IPS-18c (cell line): ENCODE measurements around the gene CD36.
"Not testable (repeated sequence)": the region's sequence is repeated elsewhere in the genome, so short reads cannot be mapped to it uniquely, and the experiment has no call there.

Experiments
- H3K4me3 ChIP-seq: 2 replicates; pipeline ENCODE4 v1.7.0; 2013; ENCODE audit warnings: low read depth, mild to moderate bottlenecking, low read length, moderate library complexity; ENCODE audit not compliant: insufficient read depth
- H3K9me3 ChIP-seq: one replicate; pipeline ENCODE4 v1.6.1; 2013; ENCODE audit warnings: mild to moderate bottlenecking, low read length, moderate library complexity; ENCODE audit not compliant: control insufficient read depth, insufficient read depth

CD36 gene

DNA sequence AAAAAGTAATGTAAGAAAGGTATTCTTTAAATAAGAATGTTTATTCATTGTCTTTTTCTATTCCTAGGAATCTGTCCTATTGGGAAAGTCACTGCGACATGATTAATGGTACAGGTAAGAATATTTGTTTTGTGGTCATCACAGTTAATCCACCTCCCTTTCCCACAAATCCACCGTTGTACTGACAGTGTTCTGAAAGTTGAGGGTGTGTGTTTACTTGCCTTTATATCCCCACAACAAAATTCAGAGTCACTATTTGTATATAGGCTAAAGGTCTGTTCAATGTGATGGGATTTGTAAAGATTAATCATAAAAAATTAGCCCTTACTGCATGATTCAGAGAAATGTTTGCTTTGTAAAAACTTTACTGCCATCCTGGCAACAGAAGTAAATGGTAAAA lies 27.9 kb downstream of the CD36 start:
- H3K4me3 ChIP-seq, result no peak overlapping the region
- H3K9me3 ChIP-seq, result no peaks in the 10 kb centered on the region

DNA sequence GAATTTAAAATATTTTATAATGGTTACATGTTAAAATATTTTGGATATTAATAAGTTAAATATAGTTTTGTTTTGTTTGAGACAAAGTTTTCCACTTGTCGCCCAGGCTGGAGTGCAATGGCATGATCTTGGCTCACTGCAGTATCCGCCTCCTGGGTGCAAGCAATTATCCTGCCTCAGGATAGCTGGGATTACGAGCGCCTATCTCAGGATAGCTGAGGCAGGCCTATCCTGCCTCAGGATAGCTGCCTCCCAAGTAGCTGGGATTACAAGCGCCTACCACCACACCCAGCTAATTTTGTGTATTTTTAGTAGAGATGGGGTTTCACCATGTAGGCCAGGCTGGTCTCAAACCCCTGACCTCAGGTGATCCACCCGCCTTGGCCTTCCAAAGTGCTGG lies 30.9 kb downstream of the CD36 start:
- not testable (repeated sequence) for H3K4me3 ChIP-seq, H3K9me3 ChIP-seq

DNA sequence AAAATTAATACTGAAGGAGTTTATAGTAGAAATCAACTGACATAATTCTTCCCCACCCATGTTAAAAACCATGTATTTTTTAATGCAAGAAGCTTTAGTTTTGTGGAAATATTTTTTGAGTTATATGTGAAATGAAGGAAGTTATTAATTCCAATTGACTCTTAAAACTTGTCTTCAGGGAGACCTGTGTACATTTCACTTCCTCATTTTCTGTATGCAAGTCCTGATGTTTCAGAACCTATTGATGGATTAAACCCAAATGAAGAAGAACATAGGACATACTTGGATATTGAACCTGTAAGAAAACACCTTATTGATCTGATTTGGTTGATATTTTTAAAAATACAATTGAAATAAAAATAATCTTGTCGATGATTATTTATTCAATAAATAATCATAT lies 33.3 kb downstream of the CD36 start:
- Histone ChIP-seq H3K4me3 (no peak overlapping the region), H3K9me3 (no peaks in the 10 kb centered on the region)

DNA sequence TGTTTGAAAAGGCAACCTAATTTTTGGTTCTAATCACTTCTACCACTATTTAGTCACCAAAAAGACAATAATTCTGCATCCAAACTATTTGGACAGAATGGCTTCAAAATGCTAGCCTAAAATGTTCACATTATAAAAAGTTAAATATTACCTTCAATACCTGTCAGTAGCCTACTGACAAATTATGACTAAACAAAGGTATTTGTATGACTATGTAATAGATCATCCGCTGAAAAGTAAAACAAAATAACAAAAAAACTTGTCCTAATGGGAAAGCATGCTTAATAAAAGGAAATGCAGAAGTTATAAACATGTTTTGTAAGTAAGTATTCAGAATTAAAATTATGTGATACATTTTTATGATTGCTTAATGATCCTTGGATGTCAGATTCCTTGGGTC lies 36.6 kb downstream of the CD36 start:
- Histone ChIP-seq H3K9me3 (no peaks in the 10 kb centered on the region), H3K4me3 (no peak overlapping the region)

DNA sequence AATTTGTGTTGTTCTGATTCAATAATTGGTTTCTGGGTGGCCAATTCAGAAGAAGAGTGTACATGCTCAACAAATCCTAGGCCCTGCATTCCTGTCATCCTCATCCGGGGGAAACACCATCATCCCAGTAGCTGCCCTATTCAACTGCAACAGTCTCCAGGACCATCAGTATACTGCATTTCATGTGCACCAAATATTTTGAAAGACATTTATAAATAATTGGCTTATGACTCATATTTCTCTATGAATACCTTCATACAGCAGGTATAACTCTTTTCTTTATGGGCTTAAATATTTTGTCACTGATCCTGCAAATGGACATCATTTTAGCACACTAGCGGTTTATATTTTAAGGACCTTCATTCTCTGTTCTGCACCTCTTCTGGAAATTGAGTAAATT lies 38.0 kb downstream of the CD36 start:
- no peaks in the 10 kb centered on the region for H3K9me3 ChIP-seq
- H3K4me3 ChIP-seq, result no peak overlapping the region

DNA sequence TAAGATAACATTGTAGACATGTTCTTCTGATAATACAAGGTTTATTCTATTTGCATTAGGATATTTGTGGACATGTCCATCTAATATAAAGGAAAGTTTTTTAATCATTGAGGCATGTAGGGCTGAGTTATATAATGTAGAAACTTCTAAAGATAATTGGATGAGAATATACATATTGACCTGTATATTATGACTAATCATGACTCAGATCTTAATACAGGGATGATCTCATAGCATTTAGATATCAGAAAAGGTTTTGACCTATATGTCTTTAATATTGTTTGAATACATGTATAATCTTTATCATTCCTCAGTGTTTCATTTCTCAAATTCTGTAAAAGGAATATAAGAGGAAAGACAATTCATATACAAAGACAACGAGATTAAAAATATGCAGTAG lies 39.2 kb downstream of the CD36 start:
- H3K4me3 ChIP-seq, result no peak overlapping the region
- H3K9me3 ChIP-seq, result no peaks in the 10 kb centered on the region

DNA sequence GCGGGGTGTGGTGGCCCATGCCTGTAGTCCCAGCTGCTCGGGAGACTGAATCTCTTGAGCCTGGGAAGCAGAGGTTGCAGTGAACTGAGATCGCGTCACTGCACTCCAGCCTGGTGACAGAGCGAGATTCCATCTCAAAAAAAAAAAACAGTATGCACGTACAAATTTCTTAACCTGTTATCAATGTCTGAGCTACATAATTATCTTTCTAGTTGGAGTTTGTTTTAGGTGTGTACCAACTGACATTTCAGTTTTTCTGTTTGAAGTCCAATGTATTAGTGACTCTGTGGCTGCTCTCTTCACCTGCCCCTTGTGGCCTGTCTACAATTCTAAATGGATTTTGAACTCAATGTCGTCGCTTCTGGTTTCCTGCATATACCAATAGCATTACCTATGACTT lies 40.3 kb downstream of the CD36 start:
- Histone ChIP-seq H3K4me3 (no peak overlapping the region), H3K9me3 (no peaks in the 10 kb centered on the region)

DNA sequence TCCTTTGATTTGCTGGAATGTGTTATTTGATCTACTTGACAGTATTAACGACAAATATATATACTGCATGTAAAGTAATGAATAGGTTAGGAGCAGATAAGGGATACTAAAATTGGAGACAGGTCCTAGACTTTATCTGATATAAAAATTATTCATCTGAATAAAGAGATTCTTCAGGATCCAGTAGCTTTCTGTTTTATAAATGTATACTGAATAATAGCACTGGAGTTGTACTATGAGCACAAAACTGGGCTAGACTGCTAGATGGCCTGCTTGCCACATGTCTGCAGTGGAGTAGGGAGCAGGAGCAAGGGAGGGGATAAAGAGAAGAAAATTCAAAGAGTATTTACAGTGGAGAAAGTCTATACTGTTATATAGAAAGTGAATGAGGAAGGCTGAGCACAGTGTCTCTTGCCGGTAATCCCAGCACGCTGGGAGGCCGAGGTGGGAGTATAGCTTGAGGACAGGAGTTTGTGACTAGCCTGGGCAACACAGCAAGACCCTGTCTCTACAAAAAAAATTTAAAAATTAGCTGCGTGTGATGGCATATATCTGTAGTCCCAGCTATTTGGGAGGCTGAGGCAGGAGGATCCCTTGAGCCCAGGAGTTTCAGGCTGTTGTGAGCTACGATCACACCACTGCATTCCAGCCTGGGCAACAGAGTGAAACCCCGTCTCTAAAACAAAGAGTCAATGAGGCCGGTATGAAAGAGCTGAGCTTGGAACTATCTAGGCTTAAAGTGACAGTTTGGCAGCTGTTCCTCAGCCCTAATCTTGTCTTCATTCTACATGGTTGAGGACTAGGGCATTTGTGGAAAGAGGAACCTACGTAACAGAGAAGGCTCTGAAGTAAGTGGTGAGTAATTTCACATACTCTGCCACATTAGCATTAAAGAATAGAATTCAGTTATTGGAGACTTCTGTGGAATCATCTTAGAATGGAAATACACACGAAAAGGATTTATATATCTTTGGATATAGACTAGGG lies 41.8 kb downstream of the CD36 start:
- H3K9me3 ChIP-seq, result no peaks in the 10 kb centered on the region
- no peak overlapping the region for H3K4me3 ChIP-seq

DNA sequence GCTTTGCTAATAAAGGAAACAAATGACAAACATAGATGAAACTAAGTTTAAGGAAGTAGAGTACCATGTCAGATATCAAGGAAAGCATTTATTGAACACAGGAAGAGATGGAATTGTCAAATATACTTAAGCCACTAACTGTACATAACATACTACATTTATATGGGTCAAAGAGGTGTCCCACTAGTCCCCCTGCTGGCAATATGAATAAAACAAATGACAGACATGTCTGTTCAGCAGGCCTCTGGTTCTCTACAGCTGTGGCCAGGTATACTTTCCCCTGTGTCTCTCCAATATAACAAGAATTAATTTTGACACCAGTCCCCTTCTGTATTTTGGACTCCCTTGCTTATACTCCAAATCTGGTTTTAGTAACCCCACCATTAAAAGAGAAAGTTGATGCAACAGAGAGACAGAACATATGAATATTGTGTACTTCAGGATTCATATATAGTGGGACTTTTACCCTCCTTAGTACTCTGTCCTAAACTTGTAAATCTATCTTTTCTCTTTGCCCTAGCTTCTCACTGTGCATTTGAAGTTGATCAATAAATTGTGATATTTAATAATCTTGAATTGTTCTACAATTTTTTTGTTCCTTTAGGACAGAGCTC lies 42.9 kb downstream of the CD36 start:
- H3K4me3 ChIP-seq, result no peak overlapping the region
- H3K9me3 ChIP-seq, result no peaks in the 10 kb centered on the region

DNA sequence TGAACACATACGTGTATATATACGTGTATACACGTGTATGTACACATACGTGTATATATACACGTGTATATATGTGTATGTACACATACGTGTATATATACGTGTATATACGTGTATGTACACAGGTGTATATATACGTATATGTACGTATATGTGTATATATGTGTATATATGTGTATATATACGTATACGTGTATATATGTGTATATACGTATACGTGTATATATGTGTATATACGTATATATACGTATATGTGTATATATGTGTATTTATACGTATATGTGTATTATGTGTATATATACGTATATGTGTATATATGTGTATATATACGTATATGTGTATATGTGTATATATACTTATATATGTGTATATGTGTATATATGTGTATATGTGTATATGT lies 44.3 kb downstream of the CD36 start:
- Histone ChIP-seq H3K9me3 (no peaks in the 10 kb centered on the region), H3K4me3 (no peak overlapping the region)

DNA sequence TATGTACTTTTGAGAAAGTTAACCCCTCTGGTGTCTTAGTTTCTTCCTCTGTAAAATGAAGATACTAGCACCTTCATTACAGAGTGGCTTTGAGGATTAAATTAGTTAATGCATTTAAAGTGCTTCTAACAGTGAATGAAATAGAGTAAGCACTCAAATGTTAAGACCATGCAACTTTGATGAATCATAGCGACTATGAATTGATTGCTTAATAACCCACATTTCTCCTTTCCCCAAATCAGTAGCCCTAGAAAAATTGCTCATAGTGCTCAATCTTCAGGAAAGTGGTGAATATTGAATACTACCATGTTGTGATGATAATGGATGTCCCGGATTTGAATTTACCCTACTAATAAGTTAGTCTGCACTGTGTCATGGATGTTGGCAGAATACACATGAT lies 48.1 kb downstream of the CD36 start:
- Histone ChIP-seq H3K9me3 (no peaks in the 10 kb centered on the region), H3K4me3 (no peak overlapping the region)

DNA sequence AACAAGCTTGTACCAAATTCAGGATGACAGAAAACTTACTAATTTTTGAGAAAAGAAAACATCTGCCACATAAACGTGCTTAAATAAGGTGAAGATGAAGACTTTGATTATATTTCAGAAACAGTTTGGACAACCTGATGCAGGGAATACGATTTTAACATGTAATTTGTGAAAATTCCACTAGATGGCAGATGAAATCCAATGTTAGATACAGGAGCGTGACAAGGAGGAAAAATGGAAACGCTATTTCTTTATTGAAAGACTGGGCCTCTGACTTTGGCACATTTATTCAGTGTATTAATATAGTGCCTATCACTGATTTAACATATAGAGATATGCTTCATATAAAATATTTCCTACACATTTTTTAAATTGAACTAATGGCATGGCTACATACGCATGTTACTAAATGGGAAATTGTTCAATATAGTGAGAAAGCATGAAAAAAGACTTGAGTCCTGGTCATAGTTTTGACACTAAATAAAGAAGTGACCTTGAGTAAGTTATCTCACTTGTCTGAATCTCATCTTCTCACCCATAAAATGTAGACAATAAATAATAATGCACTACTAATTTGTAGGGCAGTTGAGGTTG lies 60.7 kb downstream of the CD36 start:
- H3K4me3 ChIP-seq, result no peak overlapping the region

DNA sequence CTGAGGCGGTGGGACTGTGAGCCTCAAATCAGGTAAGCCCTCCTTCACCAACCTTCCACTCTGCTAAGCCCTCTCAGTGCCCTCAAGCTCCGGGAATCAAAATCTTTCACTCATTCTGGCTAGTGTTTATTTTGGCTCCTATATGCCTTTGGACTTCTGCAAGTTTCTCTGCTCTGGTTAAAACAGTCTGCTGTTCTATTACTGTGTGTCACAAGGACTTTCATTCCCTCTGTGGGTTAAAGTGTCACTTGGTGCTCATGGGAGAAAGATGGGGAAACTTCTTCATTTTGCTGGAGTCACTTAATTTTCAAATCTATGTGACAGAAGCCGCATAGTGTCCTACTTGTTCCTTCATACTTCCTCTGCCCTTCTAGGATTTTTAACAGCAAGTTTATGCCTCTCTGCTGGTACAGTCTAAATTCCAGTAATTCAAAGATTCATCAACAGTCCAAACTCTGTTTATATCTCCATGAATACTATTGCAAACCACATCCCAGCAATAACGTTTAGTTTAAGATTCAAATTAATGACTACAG lies 61.3 kb downstream of the CD36 start:
- peaks cover 2% of the 10 kb centered on the region for H3K9me3 ChIP-seq
- H3K4me3 ChIP-seq, result no peak overlapping the region

More for the DNA sequence above, 60.7 kb downstream of the CD36 start:
- H3K9me3 ChIP-seq, result peaks cover 4% of the 10 kb centered on the region

DNA sequence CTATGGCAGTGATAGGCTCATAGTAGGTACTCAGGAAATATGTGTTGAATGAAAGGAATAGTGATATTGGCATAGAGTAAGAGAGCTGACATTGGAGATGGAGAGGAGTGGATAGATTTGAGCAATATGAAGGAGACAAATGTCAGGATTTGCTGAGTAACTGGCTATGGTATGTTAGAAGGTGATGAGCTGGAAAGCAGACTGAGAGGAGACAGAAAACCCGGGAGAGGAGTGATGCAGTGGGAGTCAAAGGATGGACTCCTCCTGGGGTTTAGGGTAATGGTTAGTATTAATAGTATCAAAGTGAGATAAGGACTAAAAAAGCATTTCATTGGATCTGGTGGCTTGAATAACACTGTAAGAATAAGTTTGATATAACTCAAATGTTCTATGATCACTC lies 64.8 kb downstream of the CD36 start:
- Histone ChIP-seq H3K4me3 (no peak overlapping the region), H3K9me3 (no peaks in the 10 kb centered on the region)

DNA sequence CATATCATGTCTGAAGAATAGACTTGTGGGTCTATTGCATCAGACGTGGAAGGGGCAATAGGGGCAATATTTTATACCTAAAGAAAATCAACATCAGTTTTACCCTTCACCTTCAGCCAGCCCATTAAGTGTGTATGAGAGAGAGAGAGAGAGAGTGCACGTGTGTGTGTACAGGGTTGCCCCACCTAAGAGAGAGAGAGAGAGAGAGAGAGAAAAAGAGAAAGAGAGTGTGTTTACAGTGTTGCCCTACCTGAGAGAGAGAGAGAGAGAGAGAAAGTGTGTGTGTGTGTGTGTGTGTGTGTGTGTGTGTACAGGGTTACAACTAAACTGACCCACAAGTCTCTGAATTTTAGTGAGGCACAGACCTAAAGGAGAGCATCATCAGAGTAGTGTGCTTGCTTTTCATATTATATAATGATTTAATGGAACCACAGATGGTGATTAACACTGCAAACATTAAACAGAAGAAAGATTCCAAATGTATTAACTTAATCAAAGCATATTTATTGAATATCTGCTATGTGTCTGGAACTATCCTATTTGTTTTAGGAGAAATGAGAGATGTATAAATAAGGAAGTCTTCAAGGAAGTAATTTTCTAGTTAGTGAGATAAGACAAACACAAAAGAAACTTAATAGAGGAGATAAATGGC lies 66.8 kb downstream of the CD36 start:
- no peaks in the 10 kb centered on the region for H3K9me3 ChIP-seq
- H3K4me3 ChIP-seq, result no peak overlapping the region

DNA sequence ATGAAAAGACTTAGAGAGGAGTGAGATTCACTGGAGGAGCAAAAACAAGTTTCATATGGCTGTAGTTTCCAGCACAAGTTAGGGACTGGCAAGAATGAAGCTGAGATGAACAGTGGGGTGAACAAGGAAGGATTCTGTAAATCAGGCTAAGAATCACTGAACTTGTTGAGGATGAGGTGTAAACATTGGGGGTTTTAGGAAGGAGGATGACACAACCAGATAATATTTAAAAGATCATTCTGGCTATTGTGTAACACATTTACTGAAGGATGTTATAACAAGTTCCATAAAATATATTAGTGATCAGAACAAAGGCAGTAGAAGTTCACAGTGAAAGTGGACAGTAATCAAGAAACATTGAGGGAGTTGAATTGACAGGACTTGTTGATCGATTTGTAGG lies 68.9 kb downstream of the CD36 start:
- H3K4me3 ChIP-seq, result no peak overlapping the region

DNA sequence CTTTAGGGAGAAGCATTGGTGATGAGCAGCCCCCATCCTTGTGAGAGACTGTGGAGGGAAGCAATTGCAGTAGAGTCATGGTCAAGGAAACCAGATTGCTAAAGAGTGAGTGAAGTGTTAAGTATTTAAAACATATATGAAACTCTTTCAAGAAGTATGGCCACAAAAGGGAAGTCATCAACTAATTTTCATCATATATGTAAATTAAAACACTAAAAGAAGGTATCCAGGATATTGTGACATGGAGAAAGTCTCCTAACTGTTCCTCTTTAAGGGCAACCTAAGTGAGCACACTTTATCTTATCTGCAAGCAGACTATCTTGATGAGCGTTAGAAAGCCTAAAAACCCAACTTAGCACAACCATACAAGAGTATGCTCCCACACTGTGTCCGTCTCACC lies 69.7 kb downstream of the CD36 start:
- Histone ChIP-seq H3K9me3 (no peaks in the 10 kb centered on the region), H3K4me3 (no peak overlapping the region)

More for the DNA sequence above, 68.9 kb downstream of the CD36 start:
- H3K9me3 ChIP-seq, result no peaks in the 10 kb centered on the region
